ENCODE data around the gene TMEM203. TPM values are rescaled to one million over a fixed set of nuclear protein-coding genes. Genes with fewer than 3 reads are reported as not detected.

Gene TMEM203
- total and polyA plus RNA-seq, 10 of the 15 experiments (the other 5 are each of a cell fraction or from before 2014, with no cell fraction given): 7.2 to 68.1 (median 33.8) TPM

GRCh38 chr9:137219757-137220316 is 14.4 kb upstream of the TMEM203 start:
- H3K79me2 ChIP-seq (ENCODE audit: control insufficient read depth, insufficient read depth, low read length): no peaks in the 10 kb centered on the region
- H3K36me3 ChIP-seq (ENCODE audit: control insufficient read depth in 2 of 2, insufficient read depth in 2 of 2, low read length in 1 of 2): peaks cover 0 to 2% of the 10 kb centered on the region in 2 experiments; a peak in 2 of 4 replicates
- WGBS (ENCODE audit: insufficient coverage, insufficient replicate concordance, low lambda C conversion rate, missing lambda C conversion rate): 94% methylated on average over 10 of the region's 10 CpGs
- ChIA-PET CTCF (no interaction called here), RAD21 (ENCODE audit: unreplicated experiment) (interaction anchor here (0.5 kb wide), 1 partner anchor 267 kb away, joined by 3 read pairs; no protein-coding TSS in a partner anchor), POLR2A (interaction anchor here (0.6 to 1.4 kb wide), 3 partner anchors 19 to 69 kb away, joined by 4 to 5 read pairs (median 5); partner anchors contain the start of gene TPRN), SMC1A (ENCODE audit: uncharacterized antibody, unreplicated experiment) (interaction anchor here (0.5 to 1.1 kb wide), 2 partner anchors 17 to 101 kb away, joined by 3 read pairs; no protein-coding TSS in a partner anchor)
- ATAC-seq (no peak), FAIRE-seq (no peak), DNase-seq (ENCODE audit: low read depth, low spot score) (no peak)
- in situ Hi-C loops (cut with MboI) (no loop called here), intact Hi-C loops (cut with micrococcal nuclease; ENCODE audit: unreplicated experiment) (loop anchor here (5.0 to 10.0 kb wide), 2 partner anchors 33 to 175 kb away; partner anchors contain the start of genes ANAPC2, NPDC1 and SSNA1)
- no peaks in the 10 kb centered on the region for H3K9me3 ChIP-seq (replicated peaks; ENCODE audit: control insufficient read depth, insufficient read depth, low read length)
- no peak overlapping the region for H3K4me3 ChIP-seq
- peaks cover 12% of the 10 kb centered on the region for H3K4me1 ChIP-seq (ENCODE audit: control insufficient read depth, insufficient read depth, low read length)
- H3K27ac ChIP-seq (ENCODE audit: control insufficient read depth, insufficient read depth): no peak overlapping the region
- H3K4me2 ChIP-seq (ENCODE audit: control insufficient read depth, insufficient read depth): no peak overlapping the region
- no peaks in the 10 kb centered on the region for H4K20me1 ChIP-seq (ENCODE audit: control insufficient read depth, insufficient read depth)
- TF ChIP-seq NFYB (IDR thresholded peaks at IDR 0.05; ENCODE audit: insufficient read depth, low read depth, low read length) (no peak), ZNF384 (IDR thresholded peaks at IDR 0.05; ENCODE audit: borderline replicate concordance, low read depth, low read length) (no peak), ZNF274 (IDR thresholded peaks at IDR 0.05; ENCODE audit: insufficient read depth, insufficient read length) (no peak), POLR2A (IDR thresholded peaks at IDR 0.05; ENCODE audit: low read depth, low read length) (peak; percentile 41; the same call in 1 of the 2 replicates), SPI1 (IDR thresholded peaks at IDR 0.05; ENCODE audit: borderline replicate concordance, insufficient read depth, low read depth, low read length) (no peak), NR2F1 (conservative IDR thresholded peaks at IDR 0.05) (no peak), SUZ12 (IDR thresholded peaks at IDR 0.05; ENCODE audit: unreplicated experiment) (no peak), RAD21 (IDR thresholded peaks at IDR 0.05; ENCODE audit: insufficient read depth, low read depth, low read length) (no peak)
- H3K27me3 ChIP-seq (replicated peaks in 1 of 2; ENCODE audit: control insufficient read depth in 2 of 2, insufficient read depth in 2 of 2, low read length in 1 of 2): no peaks in the 10 kb centered on the region
- no peak overlapping the region for H2AFZ ChIP-seq (ENCODE audit: control insufficient read depth, low read depth, low read length)
- no TSS peak for BruUV-seq (replicated peaks)
- no peak overlapping the region for H3K9ac ChIP-seq (ENCODE audit: control insufficient read depth, insufficient read depth, low read length)

Measured in GM12878 (cell line).